AG08395 (cell line): ENCODE data around the gene BRD3OS.

Experiments
- DNase-seq: peaks from one replicate; pipeline ENCODE4 v3.0.0; 2012; ENCODE audit warnings: mixed read lengths, low spot score

Gene BRD3OS, protein sequence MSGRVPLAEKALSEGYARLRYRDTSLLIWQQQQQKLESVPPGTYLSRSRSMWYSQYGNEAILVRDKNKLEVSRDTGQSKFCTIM

GRCh38 chr9:134024828-134025605, at the start of gene BRD3OS:
Gene BRD3OS, plus strand, starts transcription at chr9:134025481. Its CDS starts 1,267 bp downstream, at chr9:134026748.
- peak; percentile 97 for DNase-seq

GRCh38 chr9:133975511-133975910, 49.8 kb upstream of the BRD3OS start:
- DNase-seq, result no peak

- DNase-seq, result no peak
Observed at GRCh38 chr9:133976191-133976861, 49.0 kb upstream of the BRD3OS start.

- DNase-seq, result no peak
Observed at GRCh38 chr9:133976887-133977286, 48.4 kb upstream of the BRD3OS start.

DNA sequence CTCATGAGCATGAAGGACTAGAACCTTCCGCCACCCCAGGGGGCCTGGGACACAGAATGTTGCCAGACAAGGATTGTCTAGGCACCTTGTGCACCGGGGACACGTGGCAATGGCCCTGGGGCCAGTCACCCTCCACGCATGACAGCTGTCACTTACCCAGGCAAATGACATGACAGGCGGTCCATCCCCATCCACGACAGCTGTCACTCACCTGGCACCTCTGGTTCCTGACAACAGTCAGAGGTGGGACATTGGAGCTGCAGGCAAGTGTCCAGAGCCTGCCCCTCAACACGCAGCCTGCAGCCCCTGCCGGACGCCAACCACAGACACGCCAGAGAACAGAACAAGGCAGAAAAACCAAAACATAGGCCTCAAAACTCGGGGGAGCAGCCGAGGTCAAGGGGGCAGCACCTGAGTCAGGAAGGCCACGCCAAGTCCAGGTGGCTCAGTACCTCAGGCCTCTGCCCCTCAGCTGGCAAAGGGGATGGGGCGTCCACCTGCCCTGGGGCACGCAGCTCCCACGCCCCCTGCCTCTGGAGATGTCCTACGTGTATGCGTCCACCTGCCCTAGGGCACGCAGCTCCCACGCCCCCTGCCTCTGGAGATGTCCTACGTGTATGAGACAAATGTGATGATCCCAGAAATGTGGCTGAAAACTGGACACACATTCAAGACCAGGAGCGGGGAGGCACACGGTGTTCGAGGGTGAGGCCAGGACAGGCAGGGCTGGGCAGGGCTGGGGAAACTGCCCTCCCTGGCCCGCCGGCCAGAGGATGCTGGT, 47.7 kb upstream of the BRD3OS start:
- DNase-seq, result no peak

DNA sequence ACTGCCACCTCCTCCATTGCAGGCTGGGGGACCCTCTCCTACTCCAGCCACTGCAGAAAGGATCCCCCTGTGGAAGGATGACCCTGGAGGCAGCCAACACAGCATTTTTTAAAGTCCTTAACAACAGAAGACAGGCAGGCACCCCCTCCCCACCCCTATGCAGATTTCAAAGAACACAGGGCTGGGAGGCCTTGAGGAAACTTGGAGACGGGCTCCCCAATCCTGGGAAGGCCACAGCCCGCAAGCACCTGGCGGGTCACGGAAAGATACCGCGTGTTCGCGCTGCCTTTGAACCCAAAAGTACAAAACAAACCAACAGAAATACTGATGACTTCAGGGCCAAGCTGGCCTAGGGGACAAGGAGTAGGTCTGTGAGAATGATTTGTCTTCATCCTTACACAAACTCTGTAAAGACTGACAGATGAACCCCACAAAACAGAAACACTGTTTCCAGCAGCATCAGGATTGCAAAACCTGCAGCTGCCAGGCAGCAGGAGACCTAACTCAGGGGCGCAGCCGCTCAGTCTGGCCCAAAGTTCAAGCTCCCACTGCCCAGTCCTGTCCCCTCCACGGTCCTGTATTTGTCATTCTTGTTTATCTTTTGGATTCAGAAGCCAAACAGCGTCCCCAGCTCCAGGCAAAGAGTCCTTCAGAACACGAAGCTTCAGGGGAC, 46.9 kb upstream of the BRD3OS start:
- DNase-seq, result no peak

GRCh38 chr9:133978899-133979272, 46.4 kb upstream of the BRD3OS start:
- no peak for DNase-seq

GRCh38 chr9:133979273-133979920, 45.9 kb upstream of the BRD3OS start:
- peak; percentile 72 for DNase-seq

GRCh38 chr9:133979921-133980863, 45.1 kb upstream of the BRD3OS start:
- no peak for DNase-seq

- DNase-seq, result no peak
Observed at GRCh38 chr9:133980864-133981588, 44.3 kb upstream of the BRD3OS start.

DNA sequence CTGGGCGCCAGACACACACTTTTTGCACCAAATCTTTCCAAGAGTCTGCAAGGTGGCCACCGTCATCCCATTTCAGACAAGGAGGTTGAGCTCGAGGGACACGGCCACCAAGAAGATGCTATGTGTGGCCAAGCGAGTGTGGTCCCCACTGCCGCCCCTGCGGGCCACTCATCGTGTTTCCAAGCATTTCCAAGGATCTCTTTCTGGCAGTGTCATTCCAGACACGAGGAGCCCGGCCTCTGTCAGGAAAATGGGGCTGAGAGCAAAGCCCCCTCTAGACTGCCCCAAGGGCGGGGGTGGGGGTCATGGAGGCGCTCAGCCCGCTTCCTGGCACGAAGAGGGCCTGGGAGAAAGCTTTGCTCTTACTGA, 43.7 kb upstream of the BRD3OS start:
- no peak for DNase-seq

GRCh38 chr9:133981958-133982681, 43.2 kb upstream of the BRD3OS start:
- no peak for DNase-seq

- no peak for DNase-seq
Observed at GRCh38 chr9:133982971-133983720, 42.1 kb upstream of the BRD3OS start.

DNA sequence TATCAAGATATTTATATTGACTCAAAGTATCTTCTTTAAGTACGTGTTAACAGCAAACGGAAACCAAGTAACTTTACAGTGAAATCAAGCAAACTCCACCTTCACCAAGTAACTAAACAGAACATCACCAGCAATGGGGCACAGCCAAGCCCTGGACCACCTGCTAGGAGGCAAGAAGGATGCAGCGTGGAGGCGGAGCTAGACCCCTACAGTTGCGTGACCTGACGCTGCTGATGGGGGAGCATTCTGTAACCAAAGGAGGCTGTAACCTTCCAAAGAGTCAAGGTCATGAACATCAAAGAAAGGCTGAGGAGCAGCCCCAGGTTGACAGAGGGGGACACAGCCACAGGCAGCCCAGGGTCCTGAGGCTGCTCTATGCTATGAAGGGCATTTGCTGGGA, 39.2 kb upstream of the BRD3OS start:
- no peak for DNase-seq

DNA sequence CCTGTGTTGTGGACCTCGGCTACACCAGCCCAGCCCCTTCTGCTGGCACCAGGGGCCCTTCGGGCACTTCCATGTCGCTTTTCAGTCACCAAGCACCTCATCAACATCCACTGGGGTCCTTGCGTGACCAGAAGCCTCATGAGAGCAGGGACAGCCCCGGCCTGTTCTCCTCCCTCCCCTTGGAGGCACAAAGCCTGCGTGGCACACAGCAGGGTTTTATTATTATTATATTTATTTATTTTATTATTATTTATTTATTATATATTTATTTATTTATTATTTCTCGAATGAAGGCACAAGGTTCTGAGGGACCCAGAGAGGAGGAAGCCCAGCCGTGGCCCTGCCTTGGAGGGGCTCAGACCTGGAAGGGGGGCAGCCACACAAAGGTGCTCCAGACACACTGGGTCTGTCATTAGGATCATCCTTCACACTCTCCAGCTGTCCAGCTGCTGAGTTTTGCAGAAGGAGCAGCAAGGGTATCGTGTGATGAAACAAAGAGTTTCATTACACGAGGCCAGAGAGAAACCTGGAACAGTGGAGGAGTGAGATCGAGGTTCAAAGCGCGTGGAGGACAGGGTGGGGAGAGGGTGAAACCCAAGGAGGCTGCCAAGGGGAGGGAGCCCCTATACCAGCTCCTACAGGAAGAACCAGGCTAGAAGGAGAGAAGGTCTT, 38.4 kb upstream of the BRD3OS start:
- DNase-seq, result no peak

DNA sequence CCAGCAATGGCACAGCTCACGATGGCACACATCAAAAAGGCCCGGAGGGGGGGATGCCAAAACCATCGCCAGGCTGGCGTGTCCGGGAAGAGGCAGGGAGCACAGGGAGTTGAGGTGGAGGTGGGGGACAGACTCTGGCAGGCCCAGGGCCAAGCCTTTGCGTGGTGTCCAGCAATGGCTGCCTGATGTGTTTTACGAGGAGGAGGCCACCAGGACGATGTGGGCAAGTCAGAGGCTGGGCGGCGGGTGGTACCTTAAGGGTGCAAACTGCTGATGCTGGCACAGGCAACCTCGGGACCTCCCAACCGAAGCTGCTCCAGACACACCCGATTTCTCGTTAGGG, 37.9 kb upstream of the BRD3OS start:
- no peak for DNase-seq

- no peak for DNase-seq
Observed at GRCh38 chr9:133987946-133988665, 37.2 kb upstream of the BRD3OS start.
